Effector memory CD4-positive, alpha-beta T cell (primary cell): ENCODE measurements around the gene TMX2.
"Not testable (repeated sequence)": the region's sequence is repeated elsewhere in the genome, so short reads cannot be mapped to it uniquely, and the experiment has no call there.

Source experiments
- DNase-seq, 3 donors: peaks; one replicate each; pipeline ENCODE4 v3.0.0-alpha.2; 2020
- H3K27ac ChIP-seq: 2 replicates; pipeline ENCODE4 v1.7.0; 2013; ENCODE audit warnings: mild to moderate bottlenecking, low read length, moderate library complexity; ENCODE audit not compliant: insufficient read depth, poor library complexity, severe bottlenecking
- H3K27me3 ChIP-seq: replicated peaks from 2 replicates; pipeline ENCODE4 v1.7.0; 2013; ENCODE audit warnings: mild to moderate bottlenecking, low read length; ENCODE audit not compliant: insufficient read depth, control insufficient read depth, poor library complexity, severe bottlenecking
- H3K36me3 ChIP-seq: 2 replicates; pipeline ENCODE4 v1.7.0; 2013; ENCODE audit warnings: mild to moderate bottlenecking, low read length, moderate library complexity; ENCODE audit not compliant: control insufficient read depth, insufficient read depth
- H3K4me1 ChIP-seq: 2 replicates; pipeline ENCODE4 v1.7.0; 2013; ENCODE audit warnings: low read length, mild to moderate bottlenecking; ENCODE audit not compliant: control insufficient read depth, insufficient read depth, poor library complexity, severe bottlenecking
- H3K4me3 ChIP-seq: 2 replicates; pipeline ENCODE4 v1.7.0; 2013; ENCODE audit warnings: low read length, low read depth, mild to moderate bottlenecking; ENCODE audit not compliant: insufficient read depth, poor library complexity, severe bottlenecking
- H3K9me3 ChIP-seq: 2 replicates; pipeline ENCODE4 v1.7.0; 2013; ENCODE audit warnings: mild to moderate bottlenecking, low read length, moderate library complexity; ENCODE audit not compliant: control insufficient read depth

The TMX2 gene

DNA sequence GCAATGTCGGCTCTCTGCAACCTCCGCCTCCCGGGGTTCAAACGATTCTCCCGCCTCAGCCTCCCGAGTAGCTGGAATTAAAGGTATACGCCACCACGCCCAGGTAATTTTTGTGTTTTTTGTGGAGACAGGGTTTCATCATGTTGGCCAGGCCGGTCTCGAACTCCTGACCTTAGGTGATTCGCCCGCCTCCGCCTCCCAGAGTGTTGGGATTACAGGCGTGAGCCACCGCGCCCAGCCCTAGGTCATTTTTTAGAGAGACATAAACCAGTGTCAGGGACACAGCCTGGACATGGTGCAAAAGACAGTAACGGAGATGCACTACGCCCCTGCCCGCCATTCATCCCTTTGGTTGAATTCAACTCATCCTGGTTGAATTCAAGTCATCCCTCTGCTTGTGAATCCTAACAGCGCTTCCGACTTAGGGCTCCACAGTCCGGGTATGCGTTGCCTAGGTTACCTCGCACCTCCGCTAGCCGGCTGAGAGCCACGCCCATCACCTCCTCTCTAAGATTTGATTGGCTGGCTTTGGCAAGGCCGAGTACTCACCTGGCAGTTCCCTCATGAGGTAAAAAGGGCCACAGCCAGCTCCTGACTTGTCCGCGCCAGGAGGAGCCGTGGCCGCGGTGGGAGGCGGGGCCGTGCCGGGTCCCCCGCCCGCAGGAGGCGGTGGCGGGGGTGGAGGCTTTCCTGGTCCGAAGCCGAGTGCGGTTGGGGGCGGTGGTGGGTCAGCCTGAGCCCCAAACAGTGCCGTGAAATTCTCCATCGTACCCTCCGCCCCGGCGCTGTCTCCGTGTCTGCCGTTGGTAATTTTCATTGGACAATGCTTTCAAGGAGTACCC lies 758 bp upstream of the TMX2 start, which contains the start of gene MED19:
MED19 (minus strand) TSS at position 802 of the 842 bp plus-strand sequence; CDS start at position 766, 36 bp downstream.
- Histone ChIP-seq H3K4me3 (peak within 1 kb of the TSS; percentile 90), H3K36me3 (no peaks in the 10 kb centered on the region), H3K27ac (peak within 1 kb of the TSS; percentile 92), H3K9me3 (no peaks in the 10 kb centered on the region), H3K4me1 (peaks cover 24% of the 10 kb centered on the region), H3K27me3 (no peaks in the 10 kb centered on the region)
- DNase-seq = peak; percentile 74 to 79 (median 75)

DNA sequence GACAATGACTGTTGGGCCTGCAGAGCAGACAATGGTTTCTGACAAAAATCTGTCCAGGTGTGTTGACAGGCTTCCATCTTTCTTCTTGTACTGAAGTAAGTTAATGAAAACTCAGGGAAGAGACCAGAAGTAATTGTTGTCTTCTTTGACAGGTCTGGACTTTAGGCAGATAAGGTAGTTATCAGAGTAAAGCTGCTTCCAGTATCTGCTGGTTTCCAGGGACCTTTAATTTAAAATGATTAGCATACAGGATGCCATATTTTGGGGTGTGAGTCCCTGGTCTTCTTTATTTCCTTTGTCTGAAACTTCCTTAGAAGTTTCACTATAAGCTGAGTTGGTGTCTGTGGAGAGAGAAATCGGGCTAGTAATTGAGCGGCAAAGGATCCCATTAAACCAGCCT lies 1.4 kb downstream of the TMX2 start:
- no peaks in the 10 kb centered on the region for H3K9me3 ChIP-seq
- no peaks in the 10 kb centered on the region for H3K36me3 ChIP-seq
- no peak overlapping the region for H3K27ac ChIP-seq
- DNase-seq = no peak
- no peak overlapping the region for H3K4me3 ChIP-seq
- peaks cover 24% of the 10 kb centered on the region for H3K4me1 ChIP-seq
- no peaks in the 10 kb centered on the region for H3K27me3 ChIP-seq

DNA sequence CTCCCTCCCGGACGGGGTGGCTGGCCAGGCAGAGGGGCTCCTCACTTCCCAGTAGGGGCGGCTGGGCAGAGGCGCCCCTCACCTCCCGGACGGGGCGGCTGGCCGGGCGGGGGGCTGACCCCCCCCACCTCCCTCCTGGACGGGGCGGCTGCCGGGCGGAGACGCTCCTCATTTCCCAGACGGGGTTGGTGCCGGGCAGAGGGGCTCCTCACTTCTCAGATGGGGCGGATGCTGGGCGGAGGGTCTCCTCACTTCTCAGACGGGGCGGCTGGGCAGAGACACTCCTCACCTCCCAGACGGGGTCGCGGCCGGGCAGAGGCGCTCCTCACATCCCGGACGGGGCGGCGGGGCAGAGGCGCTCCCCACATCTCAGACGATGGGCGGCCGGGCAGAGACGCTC lies 4.3 kb downstream of the TMX2 start:
- H3K36me3 ChIP-seq, DNase-seq, H3K27me3 ChIP-seq, H3K9me3 ChIP-seq, H3K27ac ChIP-seq, H3K4me3 ChIP-seq: not testable (repeated sequence)
- H3K4me1 ChIP-seq = peaks cover 18% of the 10 kb centered on the region

DNA sequence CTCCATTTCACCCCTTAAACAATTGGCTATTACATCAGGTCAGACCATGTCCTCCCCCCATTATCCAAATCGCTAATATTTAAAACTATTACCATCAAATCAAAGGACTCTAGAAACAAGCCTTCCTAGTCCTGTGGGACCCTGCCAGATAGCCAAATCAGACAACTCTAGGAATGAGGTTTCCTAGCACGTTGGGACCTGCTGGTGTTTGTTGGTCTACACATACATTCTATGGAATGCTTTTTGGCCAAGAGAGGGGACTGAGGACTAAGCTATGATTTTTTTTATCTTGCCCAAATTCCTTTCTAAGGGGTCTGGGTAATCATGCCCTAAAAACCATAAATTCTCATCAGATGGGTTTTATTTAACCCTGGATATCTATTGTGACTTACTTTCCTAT lies 14.8 kb downstream of the TMX2 start:
- H3K4me3 ChIP-seq = no peak overlapping the region

DNA sequence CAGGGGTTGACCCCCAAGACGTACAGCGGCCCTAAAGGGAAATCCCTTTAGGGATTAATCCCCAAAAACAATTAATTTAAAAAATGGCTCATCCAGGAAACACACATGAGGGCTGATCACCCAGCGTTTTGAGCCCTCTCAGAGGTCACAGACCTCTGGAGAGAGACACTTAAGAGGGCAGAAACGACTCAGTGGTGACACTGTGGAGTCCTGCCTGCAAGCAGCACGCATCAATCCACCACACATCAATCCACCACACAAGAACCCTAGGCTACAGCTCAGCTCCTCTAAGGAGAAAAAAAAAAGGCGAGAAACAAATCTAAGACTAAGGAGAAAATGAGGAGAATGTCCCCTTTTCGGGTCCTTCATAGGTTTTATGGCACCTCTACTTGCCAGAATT lies 16.4 kb downstream of the TMX2 start:
- Histone ChIP-seq H3K36me3 (peaks cover 18% of the 10 kb centered on the region), H3K27me3 (no peaks in the 10 kb centered on the region), H3K4me3 (no peak overlapping the region), H3K27ac (no peak overlapping the region), H3K4me1 (no peaks in the 10 kb centered on the region), H3K9me3 (no peaks in the 10 kb centered on the region)
- no peak for DNase-seq

More for the DNA sequence above, 14.8 kb downstream of the TMX2 start:
- Histone ChIP-seq H3K27ac (no peak overlapping the region), H3K9me3 (no peaks in the 10 kb centered on the region), H3K4me1 (no peaks in the 10 kb centered on the region), H3K27me3 (no peaks in the 10 kb centered on the region), H3K36me3 (peaks cover 18% of the 10 kb centered on the region)
- DNase-seq = no peak

DNA sequence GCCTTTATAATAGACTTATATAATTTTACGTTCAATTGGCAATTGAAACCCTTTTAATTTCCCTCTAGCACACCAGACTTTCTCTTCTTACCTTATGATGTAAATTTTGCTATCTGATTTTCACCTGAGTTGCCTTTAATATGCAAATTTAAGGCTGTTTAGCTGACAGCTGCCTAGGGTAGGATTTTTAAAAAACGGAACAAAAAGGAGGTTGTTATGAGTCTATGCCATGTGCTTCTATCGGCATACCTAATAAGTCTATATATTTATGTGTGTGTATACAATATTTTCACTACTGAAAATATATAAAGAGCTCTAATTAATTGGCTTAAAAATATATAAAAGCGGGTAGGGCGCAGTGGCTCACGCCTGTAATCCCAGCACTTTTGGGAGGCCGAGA lies 17.1 kb downstream of the TMX2 start:
- H3K27me3 ChIP-seq = no peaks in the 10 kb centered on the region
- no peaks in the 10 kb centered on the region for H3K4me1 ChIP-seq
- no peaks in the 10 kb centered on the region for H3K9me3 ChIP-seq
- DNase-seq = no peak
- no peak overlapping the region for H3K27ac ChIP-seq
- H3K36me3 ChIP-seq = peaks cover 15% of the 10 kb centered on the region
- H3K4me3 ChIP-seq = no peak overlapping the region

DNA sequence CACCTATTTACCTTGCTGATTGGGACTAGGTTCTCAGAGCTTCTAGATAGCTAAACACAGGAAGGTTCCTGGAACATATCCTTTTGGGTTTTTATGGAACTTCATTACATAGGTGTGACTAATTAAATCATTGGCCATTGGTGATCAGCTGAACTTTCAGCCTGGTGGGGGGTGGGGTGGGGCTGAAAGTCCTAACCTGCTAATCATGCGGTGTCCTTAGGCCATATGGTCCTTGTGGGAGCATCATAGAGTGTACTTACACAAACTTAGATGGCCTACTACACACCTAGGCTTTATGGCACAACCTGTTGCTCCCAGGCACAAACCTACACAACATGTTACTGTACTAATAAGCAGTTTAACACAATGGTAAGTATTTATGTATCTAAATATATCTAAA lies 20.3 kb downstream of the TMX2 start:
- Histone ChIP-seq H3K4me1 (no peaks in the 10 kb centered on the region), H3K9me3 (no peaks in the 10 kb centered on the region), H3K27ac (no peak overlapping the region), H3K27me3 (no peaks in the 10 kb centered on the region), H3K36me3 (peaks cover 19% of the 10 kb centered on the region), H3K4me3 (no peak overlapping the region)
- no peak for DNase-seq

DNA sequence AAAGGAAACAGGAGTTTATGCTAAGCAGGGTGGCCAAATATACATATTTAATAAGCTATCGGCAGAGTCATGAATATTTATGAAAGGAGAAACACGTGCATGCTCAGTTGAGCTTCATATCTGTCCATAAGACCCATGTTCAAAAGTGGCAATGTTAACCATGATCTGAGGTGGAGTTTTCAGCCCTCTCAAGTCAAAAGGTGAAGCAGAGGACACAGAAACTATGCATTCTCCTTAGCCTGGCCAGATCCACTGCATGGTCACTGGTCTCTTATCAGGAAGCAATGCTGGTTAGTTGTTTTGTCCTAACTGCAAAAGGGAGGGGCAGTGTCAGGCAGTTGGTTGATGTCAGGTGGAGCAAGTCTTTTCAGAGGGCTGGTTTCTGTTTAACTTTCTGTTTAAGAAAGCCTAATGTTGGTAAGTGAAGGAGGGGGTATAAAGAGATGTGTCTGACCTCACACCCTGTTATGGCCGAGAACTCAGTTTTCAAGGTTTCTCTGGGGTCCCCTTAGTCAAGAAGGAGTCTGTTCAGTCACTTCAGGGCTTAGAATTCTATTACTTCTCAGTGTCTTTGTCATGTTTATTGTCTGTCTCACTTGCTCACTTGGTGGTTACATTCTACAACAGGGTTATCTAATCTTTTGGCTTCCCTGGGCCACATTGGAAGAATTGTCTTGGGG lies 23.4 kb downstream of the TMX2 start:
- H3K4me3 ChIP-seq = no peak overlapping the region
- H3K27me3 ChIP-seq = no peaks in the 10 kb centered on the region
- no peak overlapping the region for H3K27ac ChIP-seq
- no peaks in the 10 kb centered on the region for H3K9me3 ChIP-seq
- DNase-seq = no peak
- H3K36me3 ChIP-seq = peaks cover 25% of the 10 kb centered on the region
- H3K4me1 ChIP-seq = peaks cover 3% of the 10 kb centered on the region

DNA sequence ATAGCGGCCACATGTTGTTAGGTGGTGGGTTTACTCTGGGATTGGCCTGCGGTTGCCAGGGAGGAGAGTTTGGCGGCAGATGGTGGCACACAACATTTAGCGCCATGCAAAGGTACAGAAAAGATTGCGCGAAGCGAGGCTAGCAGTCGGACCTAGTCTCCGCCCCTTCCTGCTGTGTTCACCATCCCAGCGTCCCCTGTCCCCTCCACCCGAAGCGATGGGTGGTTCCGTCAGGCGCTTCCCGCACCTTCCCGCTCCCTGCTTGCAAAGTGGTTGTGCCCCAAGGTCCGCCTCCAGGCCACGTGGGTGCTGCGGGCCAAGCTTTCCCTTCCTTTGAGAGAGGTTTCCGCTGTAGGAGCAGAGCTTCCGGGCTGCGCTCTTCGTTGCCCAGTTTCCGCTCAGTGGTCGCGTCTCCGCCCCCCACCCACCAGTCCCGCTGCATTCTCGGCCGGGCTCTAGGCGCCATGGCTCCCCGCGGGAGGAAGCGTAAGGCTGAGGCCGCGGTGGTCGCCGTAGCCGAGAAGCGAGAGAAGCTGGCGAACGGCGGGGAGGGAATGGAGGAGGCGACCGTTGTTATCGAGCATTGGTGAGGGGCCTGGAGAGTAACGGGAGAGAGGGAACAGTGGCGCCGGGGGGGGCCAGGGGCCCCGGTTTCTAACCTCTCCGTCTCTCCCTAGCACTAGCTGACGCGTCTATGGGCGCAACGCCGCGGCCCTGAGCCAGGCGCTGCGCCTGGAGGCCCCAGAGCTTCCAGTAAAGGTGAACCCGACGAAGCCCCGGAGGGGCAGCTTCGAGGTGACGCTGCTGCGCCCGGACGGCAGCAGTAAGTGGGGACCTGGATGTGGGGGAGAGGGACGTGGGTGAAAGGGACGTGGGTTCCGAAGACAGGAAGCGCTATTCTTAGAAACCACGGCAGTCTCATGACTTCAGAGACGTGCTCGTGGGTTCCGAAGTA lies 29.0 kb downstream of the TMX2 start, which contains the start of gene SELENOH:
SELENOH (plus strand) TSS at position 360 of the 955 bp plus-strand sequence; CDS start at position 465, 105 bp downstream.
- Histone ChIP-seq H3K4me3 (peak within 1 kb of the TSS; percentile 87), H3K4me1 (peaks cover 11% of the 10 kb centered on the region), H3K9me3 (no peaks in the 10 kb centered on the region), H3K27me3 (no peaks in the 10 kb centered on the region), H3K27ac (peak within 1 kb of the TSS; percentile 92), H3K36me3 (peaks cover 38% of the 10 kb centered on the region)
- DNase-seq = peak; percentile 84 to 88 (median 88)
